Measurements from ENCODE around the gene ALDH2. TPM values are rescaled to one million over a fixed set of nuclear protein-coding genes. Genes with fewer than 3 reads are reported as not detected.
A peak's percentile ranks its signal among the peaks of the same experiment; 100 is the strongest.

ALDH2 gene
- total RNA-seq, 1 donor: 40.9 TPM

DNA sequence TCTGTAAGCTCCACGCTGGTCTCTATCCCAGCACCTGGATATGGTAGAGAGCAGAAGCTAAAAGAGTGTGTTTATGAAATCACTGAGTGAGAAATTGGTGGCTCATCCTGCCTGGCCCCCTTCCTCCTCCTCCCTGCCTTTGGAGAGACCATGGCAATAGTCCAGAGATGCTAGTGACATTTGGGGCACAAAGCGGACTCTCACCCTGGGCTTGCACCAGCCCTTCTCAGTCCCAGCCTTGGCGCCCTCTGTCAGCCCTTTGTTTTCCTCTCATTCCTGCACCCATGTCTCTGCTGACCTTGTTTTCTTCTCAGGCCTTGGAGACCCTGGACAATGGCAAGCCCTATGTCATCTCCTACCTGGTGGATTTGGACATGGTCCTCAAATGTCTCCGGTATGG is 18.2 kb downstream of the ALDH2 start:
- no peak overlapping the region for H3K4me3 ChIP-seq (ENCODE audit: low read depth, low read length)

DNA sequence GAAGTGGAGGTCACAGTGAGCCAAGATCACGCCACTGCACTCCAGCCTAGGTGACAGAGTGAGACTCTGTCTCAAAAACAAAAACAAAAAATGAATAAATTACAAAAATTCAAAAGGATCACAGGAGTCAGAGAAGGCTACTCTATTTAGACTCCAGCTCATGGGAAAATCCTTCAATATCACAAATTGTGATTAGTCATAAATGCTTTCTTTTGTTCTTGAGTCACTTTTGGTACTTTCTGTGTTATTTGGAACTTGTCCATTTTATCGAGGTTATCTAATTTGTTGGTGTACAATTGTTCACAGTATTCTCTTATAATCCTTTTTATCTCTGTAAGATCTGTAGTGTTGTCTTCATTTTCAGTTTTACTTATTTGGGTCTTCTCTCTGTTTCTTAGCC is 18.9 kb downstream of the ALDH2 start:
- TF ChIP-seq, protein P1, sequence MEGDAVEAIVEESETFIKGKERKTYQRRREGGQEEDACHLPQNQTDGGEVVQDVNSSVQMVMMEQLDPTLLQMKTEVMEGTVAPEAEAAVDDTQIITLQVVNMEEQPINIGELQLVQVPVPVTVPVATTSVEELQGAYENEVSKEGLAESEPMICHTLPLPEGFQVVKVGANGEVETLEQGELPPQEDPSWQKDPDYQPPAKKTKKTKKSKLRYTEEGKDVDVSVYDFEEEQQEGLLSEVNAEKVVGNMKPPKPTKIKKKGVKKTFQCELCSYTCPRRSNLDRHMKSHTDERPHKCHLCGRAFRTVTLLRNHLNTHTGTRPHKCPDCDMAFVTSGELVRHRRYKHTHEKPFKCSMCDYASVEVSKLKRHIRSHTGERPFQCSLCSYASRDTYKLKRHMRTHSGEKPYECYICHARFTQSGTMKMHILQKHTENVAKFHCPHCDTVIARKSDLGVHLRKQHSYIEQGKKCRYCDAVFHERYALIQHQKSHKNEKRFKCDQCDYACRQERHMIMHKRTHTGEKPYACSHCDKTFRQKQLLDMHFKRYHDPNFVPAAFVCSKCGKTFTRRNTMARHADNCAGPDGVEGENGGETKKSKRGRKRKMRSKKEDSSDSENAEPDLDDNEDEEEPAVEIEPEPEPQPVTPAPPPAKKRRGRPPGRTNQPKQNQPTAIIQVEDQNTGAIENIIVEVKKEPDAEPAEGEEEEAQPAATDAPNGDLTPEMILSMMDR (IDR thresholded peaks at IDR 0.05; ENCODE audit: insufficient read depth, low read length): no peak
- DNase-seq (ENCODE audit: low read depth): peak; percentile 77
- no peak overlapping the region for H3K4me3 ChIP-seq (ENCODE audit: low read depth, low read length)

More for the DNA sequence above, 18.2 kb downstream of the ALDH2 start:
- TF ChIP-seq, protein P1 (IDR thresholded peaks at IDR 0.05; ENCODE audit: insufficient read depth, low read length): no peak
- DNase-seq (ENCODE audit: low read depth): no peak

DNA sequence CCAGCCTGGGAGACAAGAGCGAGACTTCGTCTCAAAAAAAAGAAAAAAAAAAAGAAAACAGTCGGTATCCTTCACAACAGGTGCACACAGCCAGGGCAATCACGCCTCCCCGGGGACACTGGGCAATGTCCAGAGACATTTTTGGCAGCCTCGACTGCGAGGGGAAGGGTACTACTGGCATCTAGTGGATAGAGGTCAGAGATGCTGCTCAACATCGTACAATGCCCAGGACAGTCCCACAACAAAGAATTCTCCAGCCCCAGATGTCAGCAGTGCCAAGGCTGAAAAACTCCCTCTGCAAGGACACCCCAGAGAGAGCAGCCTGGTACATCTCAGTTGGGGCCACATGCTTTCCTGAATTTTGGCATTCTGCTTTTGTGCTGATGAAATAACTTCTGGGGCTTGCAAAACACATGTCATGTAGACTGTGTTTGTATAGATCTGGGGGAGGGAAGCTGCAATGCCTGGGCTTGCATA is 21.5 kb downstream of the ALDH2 start:
- DNase-seq (ENCODE audit: low read depth): peak; percentile 84
- H3K4me3 ChIP-seq (ENCODE audit: low read depth, low read length): no peak overlapping the region
- TF ChIP-seq, protein P1 (IDR thresholded peaks at IDR 0.05; ENCODE audit: insufficient read depth, low read length): peak; percentile 47

DNA sequence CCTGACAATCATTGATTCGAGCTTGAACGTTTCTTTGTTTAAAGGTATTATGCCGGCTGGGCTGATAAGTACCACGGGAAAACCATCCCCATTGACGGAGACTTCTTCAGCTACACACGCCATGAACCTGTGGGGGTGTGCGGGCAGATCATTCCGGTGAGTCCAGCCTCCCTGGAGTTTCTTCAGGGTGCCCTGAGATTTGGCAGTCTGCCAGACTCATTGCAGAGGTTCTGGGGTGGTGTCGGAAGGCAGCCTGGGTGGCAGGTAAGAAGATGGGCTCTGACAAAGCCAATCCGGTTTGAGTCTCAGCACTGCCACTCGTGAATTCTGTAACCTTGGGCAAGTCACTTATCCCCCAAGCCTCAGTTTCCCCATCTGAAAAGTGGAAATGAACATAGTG is 23.0 kb downstream of the ALDH2 start:
- H3K4me3 ChIP-seq (ENCODE audit: low read depth, low read length): no peak overlapping the region
- DNase-seq (ENCODE audit: low read depth): no peak
- TF ChIP-seq, protein P1 (IDR thresholded peaks at IDR 0.05; ENCODE audit: insufficient read depth, low read length): no peak

DNA sequence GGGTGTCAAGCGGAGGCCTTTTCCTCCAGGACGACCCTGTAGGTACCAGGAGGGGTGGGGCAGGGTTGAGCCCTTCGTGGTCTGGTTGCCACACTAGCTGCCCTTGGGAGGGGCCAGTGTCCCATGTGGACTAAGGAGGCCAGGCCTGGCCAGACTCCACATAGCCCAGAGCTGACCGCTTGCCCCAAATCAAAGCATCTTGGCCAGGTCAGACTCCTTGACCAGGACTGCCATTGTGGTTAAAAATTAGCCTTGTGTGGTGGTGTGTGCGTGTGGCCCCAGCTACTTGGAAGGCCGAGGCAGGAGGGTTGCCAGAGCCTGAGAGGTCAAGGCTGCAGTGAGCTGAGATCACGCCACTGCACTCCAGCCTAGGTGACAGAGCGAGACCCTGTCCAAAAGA is 24.8 kb downstream of the ALDH2 start:
- no peak for DNase-seq (ENCODE audit: low read depth)
- H3K4me3 ChIP-seq (ENCODE audit: low read depth, low read length): no peak overlapping the region

DNA sequence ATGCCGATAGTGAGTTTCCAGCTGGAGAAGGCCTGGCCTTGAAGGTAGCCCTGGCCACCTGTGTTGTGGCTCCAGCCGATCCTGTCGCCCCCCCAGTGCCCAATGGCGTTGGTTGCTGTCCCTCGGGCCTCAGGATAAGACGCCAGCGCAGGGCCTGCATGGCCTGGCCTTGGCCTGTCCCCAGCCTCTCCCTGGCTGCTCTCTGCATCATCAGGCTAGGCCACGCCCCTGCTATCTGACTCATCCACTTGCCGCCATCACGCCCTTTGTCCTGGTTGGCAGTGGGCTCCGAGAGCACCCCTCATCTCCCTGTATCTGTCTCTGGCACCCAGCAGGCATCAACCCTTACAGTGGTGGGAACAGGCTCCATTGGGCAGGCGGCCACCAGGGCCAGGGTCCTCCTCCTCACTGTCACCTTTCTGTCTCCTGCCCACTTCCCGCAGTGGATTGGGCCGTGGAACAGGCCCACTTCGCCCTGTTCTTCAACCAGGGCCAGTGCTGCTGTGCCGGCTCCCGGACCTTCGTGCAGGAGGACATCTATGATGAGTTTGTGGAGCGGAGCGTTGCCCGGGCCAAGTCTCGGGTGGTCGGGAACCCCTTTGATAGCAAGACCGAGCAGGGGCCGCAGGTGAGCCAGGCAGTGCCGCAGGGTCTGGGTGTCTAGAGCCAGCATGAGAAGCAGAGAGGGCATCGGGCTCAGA is 25.6 kb downstream of the ALDH2 start:
- peak; percentile 55 for DNase-seq (ENCODE audit: low read depth)

More for the DNA sequence above, 24.8 kb downstream of the ALDH2 start:
- TF ChIP-seq, protein P1 (IDR thresholded peaks at IDR 0.05; ENCODE audit: insufficient read depth, low read length): no peak

More for the DNA sequence above, 25.6 kb downstream of the ALDH2 start:
- TF ChIP-seq, protein P1 (IDR thresholded peaks at IDR 0.05; ENCODE audit: insufficient read depth, low read length): no peak
- no peak overlapping the region for H3K4me3 ChIP-seq (ENCODE audit: low read depth, low read length)

Measured in fibroblast of the aortic adventitia (primary cell).